ENCODE results near the gene RPL10. TPM values are rescaled to one million over a fixed set of nuclear protein-coding genes. Genes with fewer than 3 reads are reported as not detected.

The RPL10 gene
- polyA plus RNA-seq, 1 donor from 2014 or later = 3,689 TPM

- no peaks in the 10 kb centered on the region for H3K9me2 ChIP-seq (ENCODE audit: insufficient read depth, low read length)
- no peak for TF ChIP-seq REST (IDR thresholded peaks at IDR 0.05; ENCODE audit: borderline replicate concordance)
- no peak for TF ChIP-seq TAF1 (IDR thresholded peaks at IDR 0.05; ENCODE audit: low read depth)
- no peak for TF ChIP-seq MXI1 (conservative IDR thresholded peaks at IDR 0.05; ENCODE audit: poor library complexity, severe bottlenecking)
- TF ChIP-seq SMC3 (conservative IDR thresholded peaks at IDR 0.05; ENCODE audit: poor library complexity) = no peak
- TF ChIP-seq POLR2AphosphoS5 (IDR thresholded peaks at IDR 0.05) = no peak
- TF ChIP-seq EZH2 (IDR thresholded peaks at IDR 0.05; ENCODE audit: borderline replicate concordance, insufficient read depth, low read length, poor library complexity, severe bottlenecking) = no peak
- TF ChIP-seq CTCF (IDR thresholded peaks at IDR 0.05; ENCODE audit: poor library complexity, severe bottlenecking) = no peak
- no peak for TF ChIP-seq EP300 (conservative IDR thresholded peaks at IDR 0.05; ENCODE audit: poor library complexity, severe bottlenecking)
- TF ChIP-seq RAD21 (conservative IDR thresholded peaks at IDR 0.05) = no peak
- no peaks in the 10 kb centered on the region for H3K27me3 ChIP-seq (ENCODE audit: insufficient read depth, low read depth, low read length)
- H3K4me2 ChIP-seq (ENCODE audit: low read length) = no peak within 1 kb of the TSS
- no peak within 1 kb of the TSS for H3K27ac ChIP-seq (ENCODE audit: low read length)
- no peak within 1 kb of the TSS for H3K4me3 ChIP-seq (ENCODE audit: low read length)
- no peak within 1 kb of the TSS for H3K9ac ChIP-seq (ENCODE audit: low read length)
- H3F3A ChIP-seq (ENCODE audit: insufficient read depth, low read length, poor library complexity, severe bottlenecking) = no peaks in the 10 kb centered on the region
- no peaks in the 10 kb centered on the region for H3K36me3 ChIP-seq (ENCODE audit: insufficient read depth, low read length)
- no peaks in the 10 kb centered on the region for H3K79me2 ChIP-seq (replicated peaks; ENCODE audit: insufficient read depth, low read length)
- H2AFZ ChIP-seq (ENCODE audit: low read depth, low read length) = no peak within 1 kb of the TSS
- no peaks in the 10 kb centered on the region for H3K9me3 ChIP-seq (ENCODE audit: low read length)
- H4K20me1 ChIP-seq (ENCODE audit: insufficient read depth) = no peaks in the 10 kb centered on the region
These were observed 11.2 kb downstream of the RPL10 start, which contains the start of gene DNASE1L1 for GRCh38 chrX:154409222-154409871. Gene DNASE1L1, minus strand, starts transcription at chrX:154409254. Its CDS starts 3,686 bp downstream, at chrX:154405568.

- TF ChIP-seq REST (IDR thresholded peaks at IDR 0.05; ENCODE audit: borderline replicate concordance) (no peak), POLR2AphosphoS5 (IDR thresholded peaks at IDR 0.05) (peak; percentile 73)
- Histone ChIP-seq H3K36me3 (ENCODE audit: insufficient read depth, low read length) (no peaks in the 10 kb centered on the region), H2AFZ (ENCODE audit: low read depth, low read length) (no peak overlapping the region), H3K9me2 (ENCODE audit: insufficient read depth, low read length) (no peaks in the 10 kb centered on the region), H3F3A (ENCODE audit: insufficient read depth, low read length, poor library complexity, severe bottlenecking) (no peaks in the 10 kb centered on the region), H3K27me3 (ENCODE audit: insufficient read depth, low read depth, low read length) (no peaks in the 10 kb centered on the region), H4K20me1 (ENCODE audit: insufficient read depth) (no peaks in the 10 kb centered on the region), H3K9ac (ENCODE audit: low read length) (peak overlapping the region; percentile 80), H3K79me2 (replicated peaks; ENCODE audit: insufficient read depth, low read length) (no peaks in the 10 kb centered on the region), H3K4me3 (ENCODE audit: low read length) (peak overlapping the region; percentile 77), H3K4me2 (ENCODE audit: low read length) (peak overlapping the region; percentile 39), H3K27ac (ENCODE audit: low read length) (peak overlapping the region; percentile 67), H3K9me3 (ENCODE audit: low read length) (no peaks in the 10 kb centered on the region)
These were observed 13.8 kb downstream of the RPL10 start for GRCh38 chrX:154411981-154412340.

Measured in neural cell (in vitro differentiated cells).